ENCODE measurements around the gene FCMR.

Gene FCMR

GRCh38 chr1:206923009-206923960 lies 1.5 kb upstream of the FCMR start:
- DNase-seq: no peak

- no peak for DNase-seq
Measured at GRCh38 chr1:206922524-206922923, 783 bp upstream of the FCMR start.

GRCh38 chr1:206918076-206918475 lies 3.7 kb downstream of the FCMR start:
- no peak for DNase-seq

GRCh38 chr1:206916000-206916709 lies 5.6 kb downstream of the FCMR start:
- no peak for DNase-seq

GRCh38 chr1:206915030-206915735 lies 6.6 kb downstream of the FCMR start:
- no peak for DNase-seq

- DNase-seq: no peak
Measured at GRCh38 chr1:206913766-206914537, 7.8 kb downstream of the FCMR start.

- peak; percentile 81 for DNase-seq
Measured at GRCh38 chr1:206912445-206913095, 9.2 kb downstream of the FCMR start.

GRCh38 chr1:206911064-206911663 lies 10.6 kb downstream of the FCMR start:
- peak; percentile 49 for DNase-seq

- DNase-seq: no peak
Measured at GRCh38 chr1:206909883-206910318, 11.8 kb downstream of the FCMR start.

GRCh38 chr1:206909161-206909882 lies 12.4 kb downstream of the FCMR start:
- peak; percentile 92 for DNase-seq

- DNase-seq: no peak
Measured at GRCh38 chr1:206908038-206908437, 13.7 kb downstream of the FCMR start.

GRCh38 chr1:206907304-206907991 lies 14.3 kb downstream of the FCMR start:
- DNase-seq: no peak

GRCh38 chr1:206905295-206906164 lies 16.2 kb downstream of the FCMR start:
- DNase-seq: no peak

- DNase-seq: no peak
Measured at GRCh38 chr1:206904423-206905142, 17.2 kb downstream of the FCMR start.

GRCh38 chr1:206903687-206904086 lies 18.1 kb downstream of the FCMR start:
- DNase-seq: no peak

- DNase-seq: no peak
Measured at GRCh38 chr1:206902702-206903101, 19.0 kb downstream of the FCMR start.

GRCh38 chr1:206901944-206902343 lies 19.8 kb downstream of the FCMR start:
- DNase-seq: no peak

- no peak for DNase-seq
Measured at GRCh38 chr1:206900149-206900548, 21.6 kb downstream of the FCMR start.
